ENCODE data around the gene AKAP6.

GRCh38 chr14:32434180-32434579 lies 105.1 kb downstream of the AKAP6 start:
- no peak for TF ChIP-seq POLR2A (IDR thresholded peaks at IDR 0.05; ENCODE audit: low read depth, low read length)
- no peak for TF ChIP-seq TAF1 (IDR thresholded peaks at IDR 0.05; ENCODE audit: borderline replicate concordance, low read depth, low read length)
- TF ChIP-seq POLR2AphosphoS5 (IDR thresholded peaks at IDR 0.05; ENCODE audit: low read depth, low read length), result no peak
